ENCODE data around the gene FAM241B. TPM values are rescaled to one million over a fixed set of nuclear protein-coding genes. Genes with fewer than 3 reads are reported as not detected.

Gene FAM241B
- total and polyA plus RNA-seq, 10 of the 15 experiments (the other 5 are each of a cell fraction or from before 2014, with no cell fraction given) = 0.09 to 0.99 (median 0.24) TPM

DNA sequence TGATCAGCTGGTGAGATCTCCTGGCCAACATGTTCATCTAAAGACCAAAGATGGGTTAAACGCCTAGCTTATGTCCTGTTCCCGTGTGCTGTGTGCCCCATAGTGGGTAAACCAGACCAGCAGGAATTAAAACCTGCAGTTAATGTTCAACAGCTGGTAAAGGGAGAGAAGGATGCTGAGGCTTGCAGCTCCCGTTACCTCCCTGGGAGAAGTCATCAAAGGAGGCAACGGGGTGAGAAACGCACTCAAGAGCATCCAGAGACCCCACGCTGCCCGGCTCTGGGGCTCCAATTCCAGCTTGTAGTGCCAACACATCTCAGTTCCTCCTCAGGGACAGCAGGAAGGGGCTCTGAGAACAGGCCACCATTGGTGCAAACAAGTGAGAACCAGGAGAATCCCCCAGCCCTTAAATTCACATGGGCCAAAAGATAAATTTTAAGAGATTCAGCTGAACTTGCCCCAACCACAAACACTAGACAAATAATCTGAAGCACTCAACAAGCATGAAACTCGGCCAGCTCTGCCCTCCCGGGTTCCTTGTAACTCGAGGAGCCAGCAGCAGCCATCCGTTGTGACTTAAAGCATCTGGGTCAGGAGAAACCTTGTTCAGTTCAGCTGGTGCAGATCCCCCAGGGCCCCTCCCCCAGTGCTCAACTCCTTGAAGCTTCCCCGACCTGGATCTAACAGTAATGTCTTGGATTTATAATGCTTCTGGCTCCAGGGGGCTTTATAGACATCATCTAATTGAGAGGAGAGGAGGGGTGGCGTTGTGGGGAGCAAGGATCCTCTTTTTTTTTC, 29.4 kb downstream of the FAM241B start (continued):
- TF ChIP-seq CEBPZ (IDR thresholded peaks at IDR 0.05; ENCODE audit: low read depth, low read length) = no peak

- Histone ChIP-seq H3K4me3 (no peak overlapping the region), H3K27me3 (replicated peaks in 1 of 2; ENCODE audit: control insufficient read depth in 2 of 2, insufficient read depth in 2 of 2, low read length in 1 of 2) (peaks cover 0 to 3% of the 10 kb centered on the region in 2 experiments; a peak in 3 of 4 replicates), H3K36me3 (ENCODE audit: control insufficient read depth in 2 of 2, insufficient read depth in 2 of 2, low read length in 1 of 2) (no peaks in the 10 kb centered on the region), H3K4me1 (ENCODE audit: control insufficient read depth, insufficient read depth, low read length) (no peaks in the 10 kb centered on the region), H4K20me1 (ENCODE audit: control insufficient read depth, insufficient read depth) (no peaks in the 10 kb centered on the region), H2AFZ (ENCODE audit: control insufficient read depth, low read depth, low read length) (no peak overlapping the region), H3K9me3 (replicated peaks; ENCODE audit: control insufficient read depth, insufficient read depth, low read length) (no peaks in the 10 kb centered on the region), H3K4me2 (ENCODE audit: control insufficient read depth, insufficient read depth) (no peak overlapping the region), H3K79me2 (ENCODE audit: control insufficient read depth, insufficient read depth, low read length) (no peaks in the 10 kb centered on the region), H3K27ac (ENCODE audit: control insufficient read depth, insufficient read depth) (no peak overlapping the region), H3K9ac (ENCODE audit: control insufficient read depth, insufficient read depth, low read length) (no peak overlapping the region)
- in situ Hi-C loops (cut with MboI) = no loop called here
- 24% methylated on average over 6 of the region's 6 CpGs for WGBS (ENCODE audit: insufficient coverage, insufficient replicate concordance, low lambda C conversion rate, missing lambda C conversion rate)
- no TSS peak for BruUV-seq (replicated peaks)
- ChIA-PET CTCF (interaction anchor here (2.2 kb wide), 1 partner anchor 16 kb away, joined by 7 read pairs; no protein-coding TSS in a partner anchor), POLR2A (no interaction called here), SMC1A (ENCODE audit: uncharacterized antibody, unreplicated experiment) (no interaction called here), RAD21 (ENCODE audit: unreplicated experiment) (no interaction called here)
- DNase-seq (ENCODE audit: low read depth, low spot score) = no peak
- no peak for FAIRE-seq
- intact Hi-C loops (cut with micrococcal nuclease; ENCODE audit: unreplicated experiment) = no loop called here
- no peak for ATAC-seq
- TF ChIP-seq ZNF687 (IDR thresholded peaks at IDR 0.05) (no peak), SUZ12 (IDR thresholded peaks at IDR 0.05; ENCODE audit: unreplicated experiment) (no peak), RUNX3 (IDR thresholded peaks at IDR 0.05; ENCODE audit: low read length) (no peak), RCOR1 (conservative IDR thresholded peaks at IDR 0.05; ENCODE audit: low read depth, low read length) (no peak), CREM (IDR thresholded peaks at IDR 0.05; ENCODE audit: low read depth) (no peak), JUNB (IDR thresholded peaks at IDR 0.05) (no peak), TCF12 (IDR thresholded peaks at IDR 0.05; ENCODE audit: low read depth, low read length) (no peak)
- TF ChIP-seq, protein P1, sequence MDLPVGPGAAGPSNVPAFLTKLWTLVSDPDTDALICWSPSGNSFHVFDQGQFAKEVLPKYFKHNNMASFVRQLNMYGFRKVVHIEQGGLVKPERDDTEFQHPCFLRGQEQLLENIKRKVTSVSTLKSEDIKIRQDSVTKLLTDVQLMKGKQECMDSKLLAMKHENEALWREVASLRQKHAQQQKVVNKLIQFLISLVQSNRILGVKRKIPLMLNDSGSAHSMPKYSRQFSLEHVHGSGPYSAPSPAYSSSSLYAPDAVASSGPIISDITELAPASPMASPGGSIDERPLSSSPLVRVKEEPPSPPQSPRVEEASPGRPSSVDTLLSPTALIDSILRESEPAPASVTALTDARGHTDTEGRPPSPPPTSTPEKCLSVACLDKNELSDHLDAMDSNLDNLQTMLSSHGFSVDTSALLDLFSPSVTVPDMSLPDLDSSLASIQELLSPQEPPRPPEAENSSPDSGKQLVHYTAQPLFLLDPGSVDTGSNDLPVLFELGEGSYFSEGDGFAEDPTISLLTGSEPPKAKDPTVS (IDR thresholded peaks at IDR 0.05; ENCODE audit: low read depth, low read length) = no peak
- TF ChIP-seq, protein P2, sequence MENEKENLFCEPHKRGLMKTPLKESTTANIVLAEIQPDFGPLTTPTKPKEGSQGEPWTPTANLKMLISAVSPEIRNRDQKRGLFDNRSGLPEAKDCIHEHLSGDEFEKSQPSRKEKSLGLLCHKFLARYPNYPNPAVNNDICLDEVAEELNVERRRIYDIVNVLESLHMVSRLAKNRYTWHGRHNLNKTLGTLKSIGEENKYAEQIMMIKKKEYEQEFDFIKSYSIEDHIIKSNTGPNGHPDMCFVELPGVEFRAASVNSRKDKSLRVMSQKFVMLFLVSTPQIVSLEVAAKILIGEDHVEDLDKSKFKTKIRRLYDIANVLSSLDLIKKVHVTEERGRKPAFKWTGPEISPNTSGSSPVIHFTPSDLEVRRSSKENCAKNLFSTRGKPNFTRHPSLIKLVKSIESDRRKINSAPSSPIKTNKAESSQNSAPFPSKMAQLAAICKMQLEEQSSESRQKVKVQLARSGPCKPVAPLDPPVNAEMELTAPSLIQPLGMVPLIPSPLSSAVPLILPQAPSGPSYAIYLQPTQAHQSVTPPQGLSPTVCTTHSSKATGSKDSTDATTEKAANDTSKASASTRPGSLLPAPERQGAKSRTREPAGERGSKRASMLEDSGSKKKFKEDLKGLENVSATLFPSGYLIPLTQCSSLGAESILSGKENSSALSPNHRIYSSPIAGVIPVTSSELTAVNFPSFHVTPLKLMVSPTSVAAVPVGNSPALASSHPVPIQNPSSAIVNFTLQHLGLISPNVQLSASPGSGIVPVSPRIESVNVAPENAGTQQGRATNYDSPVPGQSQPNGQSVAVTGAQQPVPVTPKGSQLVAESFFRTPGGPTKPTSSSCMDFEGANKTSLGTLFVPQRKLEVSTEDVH (IDR thresholded peaks at IDR 0.05; ENCODE audit: low read depth, partially characterized antibody) = no peak
Measured at GRCh38 chr10:69660296-69660695, 30.2 kb downstream of the FAM241B start.

Measured in GM12878 (cell line).